Measurements from ENCODE around the gene MTFMT.

DNA sequence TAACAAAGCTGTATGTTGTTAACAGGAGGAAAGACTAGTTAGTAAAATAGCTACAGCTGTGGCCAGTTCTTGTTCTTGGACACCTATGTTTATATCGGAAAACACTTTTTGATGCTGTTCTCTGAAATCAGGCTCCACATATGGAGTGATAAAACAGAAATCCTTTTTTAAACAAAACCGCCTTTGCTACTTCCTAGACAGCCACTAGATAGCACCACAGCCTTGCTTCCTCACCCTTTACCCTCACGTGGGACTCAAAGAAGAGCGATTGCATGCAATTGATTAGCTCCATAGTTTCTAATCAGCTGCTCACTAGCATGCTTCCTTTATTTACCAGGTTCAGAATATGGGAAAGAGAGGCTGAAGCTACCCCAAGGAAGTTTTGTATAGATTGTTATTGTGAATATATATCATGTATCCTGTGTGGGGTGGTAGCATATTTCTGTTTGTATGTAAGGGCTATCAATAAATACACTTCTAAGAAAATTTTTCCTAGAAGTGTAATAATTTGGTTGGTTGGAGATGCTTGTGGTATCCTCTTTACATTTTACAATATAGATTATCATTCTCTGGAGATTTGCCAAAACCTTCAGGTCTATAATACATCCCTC is 4.3 kb upstream of the MTFMT start:
- TF ChIP-seq, protein P1, sequence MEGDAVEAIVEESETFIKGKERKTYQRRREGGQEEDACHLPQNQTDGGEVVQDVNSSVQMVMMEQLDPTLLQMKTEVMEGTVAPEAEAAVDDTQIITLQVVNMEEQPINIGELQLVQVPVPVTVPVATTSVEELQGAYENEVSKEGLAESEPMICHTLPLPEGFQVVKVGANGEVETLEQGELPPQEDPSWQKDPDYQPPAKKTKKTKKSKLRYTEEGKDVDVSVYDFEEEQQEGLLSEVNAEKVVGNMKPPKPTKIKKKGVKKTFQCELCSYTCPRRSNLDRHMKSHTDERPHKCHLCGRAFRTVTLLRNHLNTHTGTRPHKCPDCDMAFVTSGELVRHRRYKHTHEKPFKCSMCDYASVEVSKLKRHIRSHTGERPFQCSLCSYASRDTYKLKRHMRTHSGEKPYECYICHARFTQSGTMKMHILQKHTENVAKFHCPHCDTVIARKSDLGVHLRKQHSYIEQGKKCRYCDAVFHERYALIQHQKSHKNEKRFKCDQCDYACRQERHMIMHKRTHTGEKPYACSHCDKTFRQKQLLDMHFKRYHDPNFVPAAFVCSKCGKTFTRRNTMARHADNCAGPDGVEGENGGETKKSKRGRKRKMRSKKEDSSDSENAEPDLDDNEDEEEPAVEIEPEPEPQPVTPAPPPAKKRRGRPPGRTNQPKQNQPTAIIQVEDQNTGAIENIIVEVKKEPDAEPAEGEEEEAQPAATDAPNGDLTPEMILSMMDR (IDR thresholded peaks at IDR 0.05; ENCODE audit: poor library complexity): peak; percentile 62
- TF ChIP-seq EZH2 (IDR thresholded peaks at IDR 0.05; ENCODE audit: borderline replicate concordance): no peak
- TF ChIP-seq EZH2phosphoT487 (IDR thresholded peaks at IDR 0.05; ENCODE audit: low read depth, severe bottlenecking, unreplicated experiment): no peak

Data from hepatocyte (in vitro differentiated cells).